ENCODE data around the gene RBPJ.

DNA sequence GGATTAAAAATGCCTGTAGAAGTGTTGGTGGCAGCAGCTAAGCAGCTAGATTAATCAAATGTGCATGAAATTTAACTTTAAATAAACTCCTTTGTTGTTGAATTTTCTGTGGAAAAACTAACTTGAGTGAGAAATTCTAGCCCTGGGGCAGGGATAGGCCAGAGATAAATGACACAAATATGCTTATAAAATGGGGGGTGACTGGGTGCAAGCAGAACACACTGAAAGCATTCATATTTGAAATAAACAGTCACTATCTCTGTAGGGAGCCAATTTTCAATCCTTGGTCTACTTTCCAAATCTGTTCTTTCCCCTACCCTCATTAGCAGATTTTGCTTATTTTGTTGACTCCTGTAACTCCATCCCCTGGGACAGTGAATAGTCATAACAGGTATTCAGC, 47.9 kb downstream of the RBPJ start:
- TF ChIP-seq, protein P1, sequence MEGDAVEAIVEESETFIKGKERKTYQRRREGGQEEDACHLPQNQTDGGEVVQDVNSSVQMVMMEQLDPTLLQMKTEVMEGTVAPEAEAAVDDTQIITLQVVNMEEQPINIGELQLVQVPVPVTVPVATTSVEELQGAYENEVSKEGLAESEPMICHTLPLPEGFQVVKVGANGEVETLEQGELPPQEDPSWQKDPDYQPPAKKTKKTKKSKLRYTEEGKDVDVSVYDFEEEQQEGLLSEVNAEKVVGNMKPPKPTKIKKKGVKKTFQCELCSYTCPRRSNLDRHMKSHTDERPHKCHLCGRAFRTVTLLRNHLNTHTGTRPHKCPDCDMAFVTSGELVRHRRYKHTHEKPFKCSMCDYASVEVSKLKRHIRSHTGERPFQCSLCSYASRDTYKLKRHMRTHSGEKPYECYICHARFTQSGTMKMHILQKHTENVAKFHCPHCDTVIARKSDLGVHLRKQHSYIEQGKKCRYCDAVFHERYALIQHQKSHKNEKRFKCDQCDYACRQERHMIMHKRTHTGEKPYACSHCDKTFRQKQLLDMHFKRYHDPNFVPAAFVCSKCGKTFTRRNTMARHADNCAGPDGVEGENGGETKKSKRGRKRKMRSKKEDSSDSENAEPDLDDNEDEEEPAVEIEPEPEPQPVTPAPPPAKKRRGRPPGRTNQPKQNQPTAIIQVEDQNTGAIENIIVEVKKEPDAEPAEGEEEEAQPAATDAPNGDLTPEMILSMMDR (conservative IDR thresholded peaks at IDR 0.05) = no peak
- no peak for TF ChIP-seq ZFX (IDR thresholded peaks at IDR 0.05)
